Urinary bladder (tissue), 4 donors: Measurements from ENCODE around the gene CUL9. TPM values are rescaled to one million over a fixed set of nuclear protein-coding genes. Genes with fewer than 3 reads are reported as not detected.

Experiments
- DNase-seq: peaks from one replicate; pipeline ENCODE4 v3.0.0-alpha.2; 2015; ENCODE audit errors: extremely low spot score
- H3K27ac ChIP-seq: one replicate; pipeline ENCODE4 v1.5.1; 2013; ENCODE audit warnings: low read depth, mild to moderate bottlenecking, moderate library complexity
- H3K36me3 ChIP-seq: one replicate; pipeline ENCODE4 v1.6.1; 2013; ENCODE audit warnings: mild to moderate bottlenecking, moderate library complexity; ENCODE audit not compliant: insufficient read depth
- H3K4me1 ChIP-seq: one replicate; pipeline ENCODE4 v1.6.1; 2013; ENCODE audit warnings: mild to moderate bottlenecking, moderate library complexity; ENCODE audit not compliant: insufficient read depth
- H3K4me3 ChIP-seq: one replicate; pipeline ENCODE4 v1.5.1; 2013; ENCODE audit warnings: low read depth, low read length
- WGBS: extraction: QIAGEN DNeasy Blood & Tissue Kit; methylation state at CpG from one replicate; pipeline ENCODE4 v1.1.7; 2013; 5-methylcytosine and 5-hydroxymethylcytosine counted together
- polyA plus RNA-seq: library from polyadenylated mRNA; stranded (reverse); fragments of 200-250 nt; gene quantifications from one replicate; pipeline ENCODE4 v1.2.3, GENCODE V29; 2013
- total RNA-seq: library from RNA; depleted of rRNA; stranded (reverse); fragments of >200 nt; gene quantifications from one replicate; pipeline ENCODE4 v1.2.3, GENCODE V29; 2014
- donor health status: healthy with polysubstance abuse.
- donor health status: healthy.

The CUL9 gene
- total and polyA plus RNA-seq, 2 donors = 20.6 to 23.5 TPM

DNA sequence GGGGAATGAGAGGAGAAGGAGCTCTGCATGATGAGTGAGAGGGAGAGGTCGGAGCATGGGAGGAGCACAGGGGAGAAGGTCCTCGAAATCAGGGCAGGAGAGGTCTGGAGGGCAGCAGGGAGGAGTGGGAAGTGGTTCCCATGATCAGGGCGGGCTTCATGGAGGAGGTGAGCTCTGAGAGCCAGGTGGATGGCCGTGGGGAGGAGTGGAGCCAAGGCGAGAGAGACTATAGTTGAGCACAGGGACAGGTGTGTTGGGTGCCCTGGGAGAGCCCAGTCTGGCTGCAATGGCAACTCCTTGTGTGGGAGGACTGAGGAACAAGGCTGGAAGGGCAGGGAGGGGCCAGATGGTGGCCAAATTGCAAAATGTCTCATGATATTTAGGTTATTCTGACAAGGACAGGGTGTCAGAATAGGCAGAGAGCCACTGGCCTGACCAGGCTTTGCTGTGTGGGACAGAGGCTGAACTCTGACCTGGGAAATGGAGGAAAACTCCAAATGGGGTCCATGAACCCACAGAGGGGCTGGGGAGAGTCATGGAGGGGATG, 82.7 kb downstream of the CUL9 start:
- no peaks in the 10 kb centered on the region for H3K36me3 ChIP-seq
- DNase-seq = no peak
- WGBS = 85% methylated on average over 5 of the region's 5 CpGs
- no peak overlapping the region for H3K27ac ChIP-seq
- H3K4me3 ChIP-seq = no peak overlapping the region
- no peaks in the 10 kb centered on the region for H3K4me1 ChIP-seq

DNA sequence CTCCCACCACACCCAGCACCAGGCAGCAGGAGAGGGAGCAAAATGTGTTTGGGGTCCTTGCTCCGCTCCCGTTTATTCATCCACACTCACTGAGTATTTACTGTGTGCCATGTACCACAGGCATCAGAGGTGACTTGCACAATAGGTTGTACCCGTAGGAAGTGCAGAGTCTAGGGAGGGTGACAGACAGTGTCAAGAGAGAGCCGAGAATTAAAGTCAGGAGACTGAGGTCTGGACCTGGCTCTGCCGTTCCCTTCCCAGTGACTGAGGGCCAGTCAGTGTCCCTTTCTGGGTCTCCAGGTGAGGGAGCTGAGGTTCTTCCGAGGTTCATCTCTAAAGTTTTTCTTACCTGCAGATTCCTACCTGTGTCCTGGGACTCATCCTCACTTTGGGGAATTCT, 83.6 kb downstream of the CUL9 start:
- 88% methylated on average over 6 of the region's 6 CpGs for WGBS
- Histone ChIP-seq H3K4me1 (no peaks in the 10 kb centered on the region), H3K4me3 (no peak overlapping the region), H3K27ac (no peak overlapping the region), H3K36me3 (no peaks in the 10 kb centered on the region)
- no peak for DNase-seq

- DNase-seq = no peak
- no peaks in the 10 kb centered on the region for H3K4me1 ChIP-seq
- no peak overlapping the region for H3K27ac ChIP-seq
- 59% methylated on average over 7 of the region's 7 CpGs for WGBS
- no peaks in the 10 kb centered on the region for H3K36me3 ChIP-seq
- no peak overlapping the region for H3K4me3 ChIP-seq
Observed at GRCh38 chr6:43267619-43268354, 85.8 kb downstream of the CUL9 start.

DNA sequence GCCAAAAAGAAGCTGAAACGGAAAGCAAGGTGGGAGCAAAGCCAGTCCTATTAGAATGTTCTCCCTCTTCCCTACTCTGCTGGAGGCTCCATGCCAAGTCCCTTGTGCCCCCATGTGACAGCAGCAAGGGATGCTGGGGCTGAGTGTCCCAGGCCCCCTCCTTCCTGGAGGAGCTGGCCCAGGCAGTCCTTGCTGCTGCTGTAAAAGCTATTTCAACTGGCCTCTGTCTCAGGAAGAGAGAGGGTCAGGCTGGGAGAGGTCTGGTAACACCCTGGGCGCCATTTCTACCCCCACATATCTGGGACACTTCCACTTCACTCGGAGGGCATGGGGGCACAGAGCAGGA, 86.3 kb downstream of the CUL9 start:
- DNase-seq = no peak
- Histone ChIP-seq H3K4me3 (no peak overlapping the region), H3K27ac (no peak overlapping the region), H3K36me3 (no peaks in the 10 kb centered on the region), H3K4me1 (no peaks in the 10 kb centered on the region)
- 46% methylated on average over 3 of the region's 3 CpGs for WGBS

- Histone ChIP-seq H3K27ac (no peak overlapping the region), H3K4me3 (no peak overlapping the region), H3K4me1 (no peaks in the 10 kb centered on the region), H3K36me3 (no peaks in the 10 kb centered on the region)
- 54% methylated on average over 10 of the region's 10 CpGs for WGBS
- no peak for DNase-seq
Observed at GRCh38 chr6:43268782-43269272, 86.8 kb downstream of the CUL9 start.

- 3% methylated on average over 44 of the region's 44 CpGs for WGBS
- Histone ChIP-seq H3K4me1 (no peaks in the 10 kb centered on the region), H3K27ac (no peak overlapping the region), H3K36me3 (no peaks in the 10 kb centered on the region), H3K4me3 (peak overlapping the region; percentile 23)
- DNase-seq = no peak
Observed at GRCh38 chr6:43269273-43270007, 87.4 kb downstream of the CUL9 start.

GRCh38 chr6:43271103-43271815, 89.3 kb downstream of the CUL9 start:
- WGBS = 87% methylated on average over 8 of the region's 8 CpGs
- H3K4me1 ChIP-seq = no peaks in the 10 kb centered on the region
- H3K4me3 ChIP-seq = no peak overlapping the region
- no peak for DNase-seq
- no peaks in the 10 kb centered on the region for H3K36me3 ChIP-seq
- no peak overlapping the region for H3K27ac ChIP-seq

GRCh38 chr6:43271944-43272343, 89.9 kb downstream of the CUL9 start:
- DNase-seq = no peak
- no peak overlapping the region for H3K27ac ChIP-seq
- no peaks in the 10 kb centered on the region for H3K4me1 ChIP-seq
- no peaks in the 10 kb centered on the region for H3K36me3 ChIP-seq
- H3K4me3 ChIP-seq = no peak overlapping the region

GRCh38 chr6:43273707-43274106, 91.7 kb downstream of the CUL9 start:
- 69% methylated on average over 2 of the region's 2 CpGs for WGBS
- DNase-seq = no peak
- Histone ChIP-seq H3K27ac (no peak overlapping the region), H3K36me3 (no peaks in the 10 kb centered on the region), H3K4me3 (no peak overlapping the region), H3K4me1 (no peaks in the 10 kb centered on the region)

Other genes with a start within 250 kb of the CUL9 start
- 0.42 TPM for gene GNMT, start 221.4 kb upstream of the CUL9 start, total RNA-seq
- 0.52 TPM for gene GNMT, start 221.4 kb upstream of the CUL9 start, polyA plus RNA-seq
- 12.2 TPM for gene PEX6, start 203.0 kb upstream of the CUL9 start, total RNA-seq
- gene PEX6, start 203.0 kb upstream of the CUL9 start, polyA plus RNA-seq = 18.9 TPM
- 30.1 TPM for gene PPP2R5D, start 197.6 kb upstream of the CUL9 start, total RNA-seq
- 43.0 TPM for gene PPP2R5D, start 197.6 kb upstream of the CUL9 start, polyA plus RNA-seq
- 29.1 TPM for gene MEA1, start 168.2 kb upstream of the CUL9 start, total RNA-seq
- gene MEA1, start 168.2 kb upstream of the CUL9 start, polyA plus RNA-seq = 87.7 TPM
- 75.8 TPM for gene KLHDC3, start 167.9 kb upstream of the CUL9 start, total RNA-seq
- 90.4 TPM for gene KLHDC3, start 167.9 kb upstream of the CUL9 start, polyA plus RNA-seq
- 37.1 TPM for gene RRP36, start 160.6 kb upstream of the CUL9 start, total RNA-seq
- 38.1 TPM for gene RRP36, start 160.6 kb upstream of the CUL9 start, polyA plus RNA-seq
- 26.5 TPM for gene CUL7, start 128.3 kb upstream of the CUL9 start, total RNA-seq
- gene CUL7, start 128.3 kb upstream of the CUL9 start, polyA plus RNA-seq = 10.8 TPM
- 9.3 TPM for gene MRPL2, start 122.8 kb upstream of the CUL9 start, total RNA-seq
- gene MRPL2, start 122.8 kb upstream of the CUL9 start, polyA plus RNA-seq = 61.6 TPM
- 17.1 TPM for gene KLC4, start 122.6 kb upstream of the CUL9 start, total RNA-seq
- gene KLC4, start 122.6 kb upstream of the CUL9 start, polyA plus RNA-seq = 31.9 TPM
- gene PTK7, start 105.9 kb upstream of the CUL9 start, total RNA-seq = 89.6 TPM
- gene PTK7, start 105.9 kb upstream of the CUL9 start, polyA plus RNA-seq = 49.6 TPM
- 19.2 TPM for gene SRF, start 10.9 kb upstream of the CUL9 start, total RNA-seq
- 116 TPM for gene SRF, start 10.9 kb upstream of the CUL9 start, polyA plus RNA-seq
- gene DNPH1, start 47.3 kb downstream of the CUL9 start, total RNA-seq = 18.2 TPM
- 108 TPM for gene DNPH1, start 47.3 kb downstream of the CUL9 start, polyA plus RNA-seq
- 0.32 TPM for gene TTBK1, start 61.3 kb downstream of the CUL9 start, total RNA-seq
- 0.20 TPM for gene TTBK1, start 61.3 kb downstream of the CUL9 start, polyA plus RNA-seq
- not detected for gene SLC22A7, start 116.1 kb downstream of the CUL9 start, total RNA-seq
- 0.15 TPM for gene SLC22A7, start 116.1 kb downstream of the CUL9 start, polyA plus RNA-seq
- 3.9 TPM for gene CRIP3, start 126.6 kb downstream of the CUL9 start, total RNA-seq
- gene CRIP3, start 126.6 kb downstream of the CUL9 start, polyA plus RNA-seq = 1.1 TPM
- gene ZNF318, start 187.5 kb downstream of the CUL9 start, total RNA-seq = 14.6 TPM
- gene ZNF318, start 187.5 kb downstream of the CUL9 start, polyA plus RNA-seq = 10.1 TPM
- gene ABCC10, start 245.3 kb downstream of the CUL9 start, total RNA-seq = 15.6 TPM
- gene ABCC10, start 245.3 kb downstream of the CUL9 start, polyA plus RNA-seq = 18.5 TPM